WERI-Rb-1 (cell line): ENCODE results near the gene GPR183.

Source experiments
- DNase-seq: peaks from one replicate; pipeline ENCODE4 v3.0.0-alpha.2; 2020
- H3K27ac ChIP-seq: fragments of 250-450 bp; sonication (Bioruptor Pico); 2 replicates; pipeline ENCODE4 v1.5.1; 2020; ENCODE audit warnings: mild to moderate bottlenecking, moderate library complexity
- H3K27me3 ChIP-seq: fragments of 250-450 bp; sonication (Bioruptor Pico); 2 replicates; pipeline ENCODE4 v1.5.1; 2021; ENCODE audit warnings: mild to moderate bottlenecking, low read depth, moderate library complexity; ENCODE audit not compliant: insufficient read depth, severe bottlenecking
- H3K36me3 ChIP-seq: fragments of 250-450 bp; sonication (Bioruptor Pico); 2 replicates; pipeline ENCODE4 v1.5.1; 2020; ENCODE audit warnings: mild to moderate bottlenecking, moderate library complexity
- H3K4me3 ChIP-seq: 2 replicates; pipeline ENCODE4 v1.5.1; 2011; ENCODE audit warnings: low read depth, mild to moderate bottlenecking, control low read depth, low read length
- H3K9me3 ChIP-seq: fragments of 250-450 bp; sonication (Bioruptor Pico); 2 replicates; pipeline ENCODE4 v1.5.1; 2021; ENCODE audit warnings: mild to moderate bottlenecking, moderate library complexity; ENCODE audit not compliant: severe bottlenecking
- CTCF ChIP-seq: IDR thresholded peaks from 2 replicates; pipeline ENCODE4 v1.5.1; 2011; ENCODE audit warnings: low read depth, mild to moderate bottlenecking, control low read depth, inconsistent platforms, low read length

GPR183 gene

GRCh38 chr13:99263126-99263785 is 43.9 kb downstream of the GPR183 start:
- Histone ChIP-seq H3K4me3 (no peak overlapping the region), H3K27me3 (no peaks in the 10 kb centered on the region), H3K9me3 (no peaks in the 10 kb centered on the region), H3K27ac (no peak overlapping the region), H3K36me3 (peaks cover 11% of the 10 kb centered on the region)
- DNase-seq = no peak
- TF ChIP-seq CTCF = no peak

GRCh38 chr13:99261059-99261458 is 46.1 kb downstream of the GPR183 start:
- peaks cover 11% of the 10 kb centered on the region for H3K36me3 ChIP-seq

GRCh38 chr13:99260216-99260615 is 47.0 kb downstream of the GPR183 start:
- Histone ChIP-seq H3K36me3 (peaks cover 15% of the 10 kb centered on the region), H3K9me3 (no peaks in the 10 kb centered on the region), H3K4me3 (no peak overlapping the region), H3K27ac (no peak overlapping the region), H3K27me3 (no peaks in the 10 kb centered on the region)
- no peak for TF ChIP-seq CTCF
- no peak for DNase-seq

More at GRCh38 chr13:99261059-99261458, 46.1 kb downstream of the GPR183 start:
- Histone ChIP-seq H3K9me3 (no peaks in the 10 kb centered on the region), H3K27me3 (no peaks in the 10 kb centered on the region), H3K4me3 (no peak overlapping the region), H3K27ac (no peak overlapping the region)
- DNase-seq = no peak
- no peak for TF ChIP-seq CTCF

GRCh38 chr13:99258946-99259345 is 48.3 kb downstream of the GPR183 start:
- Histone ChIP-seq H3K9me3 (no peaks in the 10 kb centered on the region), H3K27ac (no peak overlapping the region), H3K36me3 (peaks cover 19% of the 10 kb centered on the region), H3K4me3 (no peak overlapping the region), H3K27me3 (no peaks in the 10 kb centered on the region)
- no peak for TF ChIP-seq CTCF
- DNase-seq = no peak

- DNase-seq = no peak
- Histone ChIP-seq H3K4me3 (no peak within 1 kb of the TSS), H3K36me3 (peaks cover 22% of the 10 kb centered on the region), H3K27ac (no peak within 1 kb of the TSS), H3K9me3 (no peaks in the 10 kb centered on the region), H3K27me3 (no peaks in the 10 kb centered on the region)
- TF ChIP-seq CTCF = no peak
These were observed 48.9 kb downstream of the GPR183 start, which contains the start of gene GPR18 for GRCh38 chr13:99258210-99258860. TSS of gene GPR18 (minus strand) at chr13:99258379. CDS start at chr13:99255872, 2,507 bp downstream.

GRCh38 chr13:99257291-99257690 is 49.9 kb downstream of the GPR183 start:
- no peak for TF ChIP-seq CTCF
- H3K4me3 ChIP-seq = no peak overlapping the region
- H3K36me3 ChIP-seq = peaks cover 17% of the 10 kb centered on the region
- no peaks in the 10 kb centered on the region for H3K27me3 ChIP-seq
- DNase-seq = no peak
- no peaks in the 10 kb centered on the region for H3K9me3 ChIP-seq
- no peak overlapping the region for H3K27ac ChIP-seq
